ENCODE data around the gene RAD54L.
"Not testable (repeated sequence)": the region's sequence is repeated elsewhere in the genome, so short reads cannot be mapped to it uniquely, and the experiment has no call there.

- not testable (repeated sequence) for TF ChIP-seq POLR2AphosphoS5 (IDR thresholded peaks at IDR 0.05; ENCODE audit: borderline replicate concordance, low read depth, low read length); EZH2 (IDR thresholded peaks at IDR 0.05)
These were observed 71.7 kb downstream of the RAD54L start for GRCh38 chr1:46319301-46319700.
